Stimulated activated CD8-positive, alpha-beta memory T cell treated with anti-CD3 and anti-CD28 coated beads, Interleukin-15, amount 100 ng/mL, for 24 hours (primary cell): ENCODE data around the gene NDUFAF8.

Experiments used
- DNase-seq: peaks from one replicate; pipeline ENCODE4 v3.0.0-alpha.2; 2020; ENCODE audit warnings: low read depth

NDUFAF8 gene

DNA sequence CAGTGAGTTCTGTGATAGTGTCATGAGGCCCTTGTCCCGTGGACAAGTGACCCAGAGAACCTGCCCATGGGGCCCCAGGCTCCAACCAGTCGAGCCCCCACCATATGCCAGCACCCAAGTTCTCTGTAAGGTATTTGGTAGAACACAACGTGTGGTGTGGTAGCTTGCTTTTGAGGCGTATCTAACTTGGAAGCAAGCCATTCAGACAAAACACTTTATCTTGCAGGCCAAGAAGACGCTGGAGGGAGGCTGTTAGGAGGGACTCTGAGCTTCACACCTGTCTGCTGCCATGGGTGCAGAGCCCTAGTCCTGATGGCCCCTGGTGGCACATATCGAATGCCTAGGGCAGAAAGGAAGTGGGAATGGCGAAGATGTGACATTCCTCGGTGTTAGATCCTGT lies 1.6 kb downstream of the NDUFAF8 start:
- DNase-seq: no peak

DNA sequence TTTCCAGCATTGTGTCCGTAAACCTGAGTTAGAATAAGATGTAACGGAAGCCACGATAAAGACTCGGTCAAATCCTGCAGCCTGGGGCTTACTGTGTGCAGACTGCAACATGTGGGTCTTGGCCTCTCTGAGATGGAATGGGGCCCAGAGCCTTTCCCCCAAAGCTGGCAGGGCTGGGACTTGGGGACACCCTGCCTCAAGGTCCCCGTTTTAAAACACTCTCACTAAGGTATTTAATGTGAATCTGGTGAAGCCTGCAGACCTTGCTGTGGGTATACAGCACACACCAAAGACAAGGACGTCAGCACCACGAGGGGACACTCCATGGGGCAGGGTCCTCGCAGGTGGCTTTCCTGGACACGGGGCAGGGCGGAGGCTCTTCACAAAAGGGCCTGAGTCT lies 2.1 kb downstream of the NDUFAF8 start:
- DNase-seq: no peak

DNA sequence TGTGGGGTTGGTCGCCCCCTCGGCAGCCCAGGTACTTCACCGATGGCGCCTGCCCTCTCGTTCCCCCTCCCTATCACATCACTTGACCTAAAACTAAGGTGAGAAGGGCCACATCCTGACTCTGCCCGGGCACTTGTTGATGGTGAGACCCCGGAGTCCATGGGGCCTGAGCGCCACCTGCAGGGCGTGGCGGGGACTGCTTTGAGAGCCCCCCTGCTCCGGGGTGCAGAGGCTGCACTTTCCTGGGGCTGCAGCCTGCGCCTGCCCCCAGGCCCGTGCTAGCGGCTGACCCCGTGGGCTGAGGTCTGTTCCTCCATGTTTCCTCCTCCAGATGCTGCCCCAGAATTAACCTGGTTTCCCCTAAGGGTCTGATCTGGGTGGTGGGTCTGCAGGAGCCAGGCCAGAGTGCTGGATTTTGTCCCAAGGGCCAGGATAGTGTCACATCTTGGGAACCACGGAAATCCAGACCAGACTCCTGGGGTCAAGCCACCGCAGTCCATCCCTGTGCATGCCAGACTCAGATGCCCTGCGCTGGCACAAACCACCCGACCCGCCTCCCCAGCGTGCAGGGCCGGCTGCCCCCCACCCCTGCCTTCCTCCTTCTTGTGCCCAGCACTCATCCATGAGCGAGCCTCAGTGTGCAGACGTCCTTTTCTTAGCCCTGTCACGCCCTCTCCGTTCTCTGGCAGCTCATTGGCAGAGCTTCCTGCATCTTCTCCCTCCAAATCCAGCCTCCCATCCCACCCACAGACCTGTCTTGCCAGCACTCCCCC lies 2.7 kb downstream of the NDUFAF8 start:
- peak; percentile 59 for DNase-seq

DNA sequence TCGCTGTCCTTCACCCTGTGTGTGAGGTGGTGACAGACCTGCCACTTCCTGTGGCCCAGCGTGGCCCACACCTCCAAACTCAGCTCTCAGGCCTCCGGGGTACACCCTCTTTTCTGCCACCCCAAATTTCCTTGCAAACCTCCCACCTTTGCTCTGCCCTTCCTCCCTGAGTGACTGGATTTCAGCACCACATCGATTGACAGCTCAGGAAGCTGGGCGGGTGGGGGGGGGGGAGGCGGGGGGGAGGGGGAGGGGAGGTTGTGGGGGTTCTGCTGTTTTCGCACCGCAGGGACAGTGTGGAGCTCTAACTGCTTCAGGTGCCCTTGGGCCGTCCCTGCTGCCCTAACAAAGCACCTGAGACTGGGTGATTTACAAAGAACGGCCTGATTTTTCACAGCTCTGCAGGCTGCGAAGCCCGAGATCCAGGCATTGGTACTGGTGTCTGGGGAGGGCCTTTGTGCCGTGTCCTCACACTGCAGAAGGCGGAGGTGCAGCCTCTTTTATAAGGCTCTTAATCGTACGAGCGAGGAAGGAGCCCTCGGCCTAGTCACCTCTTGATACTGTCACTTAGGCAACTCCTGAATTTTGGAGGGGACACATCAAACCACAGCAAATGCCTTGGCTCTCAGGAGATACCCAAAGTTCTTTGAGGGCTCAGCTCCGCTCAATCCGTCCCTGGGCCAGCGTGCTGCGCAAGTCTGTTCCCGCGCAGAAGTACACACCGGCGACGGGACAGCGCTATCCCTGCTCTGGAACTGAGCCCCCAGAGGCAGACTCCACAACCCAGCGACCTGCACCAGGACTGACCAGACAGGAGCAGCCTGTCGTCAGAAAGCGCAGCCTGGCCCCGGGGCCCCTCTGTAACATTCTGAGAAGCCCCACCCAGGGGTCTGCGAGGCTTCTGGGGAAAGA lies 3.6 kb downstream of the NDUFAF8 start:
- DNase-seq: no peak

DNA sequence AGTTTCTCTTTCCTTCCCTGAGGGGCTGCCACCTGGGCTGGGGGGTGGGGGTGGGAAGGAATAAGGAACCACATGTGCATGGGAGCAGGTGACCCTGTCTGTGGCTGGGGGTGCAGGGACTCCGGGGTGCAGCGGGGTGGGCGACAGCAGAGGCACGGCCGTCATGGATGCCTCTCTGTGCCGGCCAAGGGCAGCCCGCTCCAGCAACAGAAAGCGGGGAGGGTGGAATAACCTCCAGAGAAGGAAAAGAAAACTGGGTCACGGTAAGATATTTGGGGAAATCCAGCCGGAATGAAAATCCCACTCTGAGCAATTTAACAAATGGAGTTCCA lies 4.2 kb downstream of the NDUFAF8 start:
- DNase-seq: no peak

DNA sequence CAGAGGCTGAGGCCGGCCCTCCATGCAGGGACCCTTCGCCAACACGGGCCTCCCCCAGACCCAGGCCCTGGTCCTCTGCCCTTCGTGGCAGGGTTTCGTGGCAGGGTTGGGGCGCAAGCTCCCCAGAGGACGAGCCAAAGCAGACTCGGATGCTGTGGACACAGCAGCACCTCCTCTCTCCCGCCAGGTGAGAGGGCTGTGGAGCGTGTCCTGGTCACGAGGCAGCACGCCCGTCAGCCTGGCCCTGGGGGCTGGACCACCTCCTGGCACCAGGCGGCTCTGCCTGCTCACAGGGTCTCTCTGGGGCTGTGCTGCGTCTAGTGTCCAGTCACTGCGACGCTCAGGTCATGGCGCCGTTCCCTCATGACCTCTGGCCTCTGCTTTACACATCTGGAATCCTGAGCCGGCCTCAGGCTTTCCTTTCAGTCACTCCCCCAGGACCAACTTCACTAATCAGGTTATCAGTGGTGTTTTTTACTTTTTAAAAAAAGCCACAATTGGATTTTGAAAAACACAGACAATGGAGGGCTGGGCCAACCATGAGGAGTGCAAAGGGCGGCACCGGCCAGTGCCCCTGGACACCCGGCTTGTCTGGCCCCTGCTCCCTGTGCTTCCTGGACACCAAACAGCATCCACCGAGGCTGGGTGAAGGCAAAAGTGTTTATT lies 5.4 kb downstream of the NDUFAF8 start:
- no peak for DNase-seq

DNA sequence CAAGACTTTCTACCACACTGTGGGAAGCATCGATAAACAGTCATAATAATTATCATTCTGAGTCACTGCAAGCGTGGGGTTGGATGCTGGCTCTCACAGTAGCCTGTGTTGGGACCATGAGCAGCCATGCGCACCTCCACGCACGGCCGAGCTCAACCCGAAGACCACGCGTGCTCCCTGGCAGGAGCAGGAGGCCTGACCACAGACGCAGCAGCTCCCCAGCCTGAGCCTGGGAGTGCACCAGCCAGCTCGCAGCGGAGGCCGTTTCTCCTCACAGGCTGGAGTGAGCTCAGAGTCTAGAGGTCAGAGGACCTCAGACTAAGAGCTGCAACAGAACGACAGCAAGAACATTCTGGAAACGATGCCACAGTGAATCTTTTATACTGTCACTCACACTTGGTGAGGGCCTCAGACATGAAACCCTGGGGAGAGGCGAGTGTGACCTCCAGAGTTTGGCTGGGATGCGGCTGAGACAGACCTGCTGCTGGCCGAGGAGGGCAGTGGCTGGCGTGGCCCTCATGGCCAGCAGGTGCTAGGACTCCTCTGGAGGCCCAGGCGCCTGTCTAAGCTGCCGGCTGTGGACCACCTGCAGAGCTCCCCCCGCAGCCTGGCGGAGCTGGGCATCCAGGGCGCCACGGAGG lies 6.0 kb downstream of the NDUFAF8 start:
- no peak for DNase-seq

DNA sequence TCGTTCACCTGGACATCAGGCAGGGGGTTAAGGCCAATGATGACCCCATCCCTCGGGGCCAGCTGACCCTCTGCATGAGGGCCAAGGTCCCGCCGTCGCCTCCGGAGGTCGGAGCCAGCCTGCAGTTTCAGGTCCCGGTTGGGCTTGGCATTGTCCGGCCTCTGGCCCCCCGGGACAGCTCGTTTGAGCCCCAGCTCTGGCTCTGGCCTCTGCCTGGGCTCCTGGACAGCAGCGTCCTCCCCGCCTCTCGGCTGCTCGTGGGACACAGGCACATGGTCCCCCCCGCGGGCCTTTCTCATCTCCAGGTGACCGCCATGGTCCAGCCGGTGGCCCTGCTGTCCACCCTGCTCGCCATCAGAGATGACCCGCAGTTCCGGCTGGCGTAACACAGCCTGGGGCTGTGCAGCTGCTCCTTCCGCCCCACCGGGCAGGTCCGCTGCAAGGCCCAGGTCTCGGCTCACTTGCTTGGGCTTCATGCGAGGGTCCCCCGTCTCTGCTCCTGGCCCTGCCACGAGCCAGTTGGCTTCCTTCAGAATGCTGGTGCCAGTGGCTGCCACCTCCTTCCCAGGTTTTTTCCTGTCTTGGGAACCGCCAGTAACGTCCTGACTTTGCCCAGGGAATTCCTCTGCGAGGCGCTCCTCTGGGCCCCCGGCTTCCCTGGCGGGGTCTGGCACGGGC lies 6.7 kb downstream of the NDUFAF8 start:
- DNase-seq: no peak

DNA sequence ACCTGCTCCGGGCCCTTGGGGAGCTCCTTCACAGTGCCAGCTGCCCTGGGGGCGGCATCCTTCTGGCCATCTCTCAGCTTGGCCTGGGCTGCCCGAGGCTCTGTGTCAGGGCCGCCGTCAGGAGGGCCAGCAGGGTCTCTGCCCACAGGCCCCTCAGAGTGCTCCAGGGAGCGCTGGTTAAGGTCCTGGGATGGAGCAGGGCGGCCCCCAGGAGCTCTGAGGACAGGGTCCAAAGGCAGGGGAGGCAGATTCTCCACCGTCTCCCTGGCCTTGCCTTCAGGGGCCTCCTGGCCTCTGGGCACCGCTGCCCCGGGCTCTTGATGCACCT lies 7.2 kb downstream of the NDUFAF8 start:
- no peak for DNase-seq

DNA sequence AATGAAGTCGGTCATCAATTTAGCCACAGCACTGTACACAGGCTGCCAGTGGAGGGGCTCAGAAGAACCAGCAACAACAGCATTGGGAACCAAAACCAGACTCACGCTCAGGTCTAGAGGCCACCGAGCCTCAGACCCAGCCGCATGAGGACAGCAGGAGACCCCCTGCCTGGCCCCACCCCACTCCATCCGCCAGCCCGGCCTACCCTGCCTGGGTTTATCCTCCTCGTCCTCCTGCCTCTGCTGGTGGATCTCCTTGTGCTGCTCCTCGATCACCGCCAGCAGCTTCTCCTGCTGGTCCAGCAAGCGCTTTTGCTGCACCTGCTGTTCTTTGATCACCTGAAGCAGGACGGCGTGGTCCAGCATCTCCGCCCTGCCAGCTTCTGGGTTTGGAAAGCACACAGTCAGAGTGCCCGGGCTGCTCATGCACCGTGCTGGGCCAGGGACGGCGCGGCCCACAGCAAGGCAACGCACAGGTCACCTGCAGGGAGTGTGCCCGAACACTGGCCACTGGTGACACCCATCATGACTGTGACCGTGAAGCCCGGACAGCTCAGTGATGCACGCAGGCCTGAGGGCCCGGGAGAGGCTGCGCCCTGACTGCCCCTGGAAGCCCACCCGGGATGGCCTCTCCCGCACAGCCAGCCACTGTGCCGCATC lies 7.7 kb downstream of the NDUFAF8 start:
- no peak for DNase-seq

DNA sequence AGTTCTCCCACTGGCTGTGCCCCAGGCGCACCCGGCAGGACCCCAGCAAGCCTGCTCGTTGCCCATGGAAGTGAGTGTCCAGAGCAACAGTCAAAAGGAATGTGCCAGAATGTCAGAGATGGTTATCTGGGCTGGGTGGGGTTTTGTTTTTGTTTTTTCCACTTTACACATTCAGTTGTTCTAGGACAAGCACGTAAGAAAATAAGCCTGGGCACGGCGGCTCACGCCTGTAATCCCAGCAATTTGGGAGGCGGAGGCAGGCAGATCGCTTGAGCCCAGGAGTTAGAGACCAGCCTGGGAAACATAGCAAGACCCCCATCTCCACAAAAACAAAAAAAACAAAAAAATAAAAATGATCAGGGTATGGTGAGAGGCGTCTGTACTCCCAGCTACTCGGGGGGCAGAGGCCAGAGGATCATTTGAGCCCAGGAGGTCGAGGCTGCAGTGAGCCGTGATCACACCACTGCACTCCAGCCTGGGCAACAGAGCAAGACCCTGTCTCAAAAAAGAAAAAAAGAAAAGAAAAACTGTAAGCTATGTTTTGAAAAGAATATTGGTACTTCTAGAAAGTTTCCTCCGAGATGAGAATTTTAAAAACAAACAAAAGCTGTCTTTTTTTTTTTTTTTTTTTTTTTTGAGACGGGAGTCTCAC lies 8.3 kb downstream of the NDUFAF8 start:
- DNase-seq: no peak

DNA sequence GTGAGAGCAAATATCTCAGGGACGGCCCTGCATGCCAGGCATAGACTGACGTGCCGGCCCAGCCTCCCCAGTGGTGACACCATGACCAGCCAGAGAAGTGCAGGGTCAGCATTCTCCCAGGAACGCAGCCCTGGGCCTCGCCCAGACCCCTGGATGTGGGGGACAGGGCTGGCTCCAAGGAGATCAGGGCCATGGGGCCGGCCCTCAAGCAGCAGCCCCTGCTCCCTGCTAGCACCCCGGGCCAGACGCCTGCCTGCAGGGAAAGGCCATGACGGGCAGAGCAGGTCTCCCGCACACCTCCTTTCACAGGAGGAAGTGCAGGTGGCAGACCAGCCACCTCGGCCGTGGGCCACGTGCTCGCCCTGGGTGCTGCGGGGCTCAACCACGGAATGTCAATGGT lies 9.5 kb downstream of the NDUFAF8 start:
- no peak for DNase-seq

DNA sequence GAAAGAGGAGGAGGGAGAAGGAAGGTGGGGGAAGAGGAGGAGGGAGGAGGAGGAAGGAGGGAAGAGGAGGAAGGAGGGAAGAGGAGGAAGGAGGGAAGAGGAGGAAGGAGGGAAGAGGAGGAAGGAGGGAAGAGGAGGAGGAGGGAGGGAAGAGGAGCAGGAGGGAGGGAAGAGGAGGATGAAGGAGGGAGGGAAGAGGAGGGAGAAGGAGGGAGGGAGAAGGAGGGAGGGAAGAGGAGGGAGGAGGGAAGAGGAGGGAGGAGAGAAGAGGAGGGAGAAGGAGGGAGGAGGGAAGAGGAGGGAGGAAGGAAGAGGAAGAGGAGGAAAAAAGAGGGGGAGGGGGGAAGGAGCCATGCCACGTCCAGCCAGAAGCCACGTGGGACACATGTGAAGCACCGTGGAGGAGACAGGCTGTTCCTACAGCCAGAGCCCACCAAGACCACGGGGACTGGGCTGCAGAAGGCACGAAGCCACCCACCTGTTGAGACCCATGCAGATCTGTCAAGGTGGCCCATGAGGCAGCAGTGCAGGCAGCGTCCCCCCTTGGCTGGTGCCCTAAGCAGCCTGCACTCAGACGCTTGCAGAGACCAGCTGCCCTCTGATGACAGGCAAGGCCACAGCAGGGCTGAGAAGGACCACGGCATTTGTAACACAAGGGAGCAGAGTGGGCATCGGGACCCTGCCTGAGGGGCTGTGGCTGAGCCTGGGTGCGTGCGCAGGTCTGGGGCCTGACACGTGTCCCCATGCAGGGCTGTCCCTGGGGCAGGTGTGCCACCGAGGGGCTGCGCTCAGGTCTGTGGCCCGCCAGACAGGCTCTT lies 10.3 kb downstream of the NDUFAF8 start:
- DNase-seq: no peak

DNA sequence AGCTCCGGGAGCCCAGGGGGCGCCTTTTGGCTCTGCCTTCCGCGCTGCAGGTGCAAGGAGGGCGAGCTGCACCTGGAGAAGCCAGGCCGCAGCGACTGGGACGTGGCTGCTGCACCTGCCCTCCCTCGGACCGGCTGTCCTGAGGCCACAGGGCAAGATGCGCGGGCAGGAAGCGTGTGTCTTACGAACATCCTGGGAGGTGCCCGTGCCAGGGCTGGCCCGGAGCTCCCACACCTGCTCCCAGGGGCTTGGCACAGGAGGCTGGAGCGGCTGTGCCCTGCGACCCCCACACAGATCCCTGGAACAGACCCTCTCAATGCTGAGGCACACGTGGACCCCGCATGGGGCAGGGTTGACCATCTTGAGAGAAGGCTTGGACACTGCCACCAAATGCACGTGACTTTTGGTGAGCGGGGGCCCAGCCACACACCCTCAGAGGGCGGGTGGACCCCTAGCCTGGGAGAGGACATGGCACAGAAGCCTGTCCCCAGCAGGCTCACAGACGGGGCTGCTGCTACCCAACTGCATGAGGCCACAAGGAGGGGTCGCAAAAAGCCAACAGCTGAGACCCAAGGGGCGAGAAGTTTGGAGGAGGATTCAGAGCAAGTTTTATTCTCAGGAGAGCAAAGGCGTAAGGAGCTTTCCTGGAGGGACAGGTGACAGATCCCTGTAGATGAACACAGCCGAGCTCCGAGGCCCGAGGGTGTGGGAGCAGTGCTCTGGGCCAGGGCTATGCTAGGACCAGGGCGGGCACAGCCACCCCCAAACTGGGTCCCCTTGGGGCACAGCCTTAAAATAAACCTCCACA lies 11.4 kb downstream of the NDUFAF8 start:
- no peak for DNase-seq

DNA sequence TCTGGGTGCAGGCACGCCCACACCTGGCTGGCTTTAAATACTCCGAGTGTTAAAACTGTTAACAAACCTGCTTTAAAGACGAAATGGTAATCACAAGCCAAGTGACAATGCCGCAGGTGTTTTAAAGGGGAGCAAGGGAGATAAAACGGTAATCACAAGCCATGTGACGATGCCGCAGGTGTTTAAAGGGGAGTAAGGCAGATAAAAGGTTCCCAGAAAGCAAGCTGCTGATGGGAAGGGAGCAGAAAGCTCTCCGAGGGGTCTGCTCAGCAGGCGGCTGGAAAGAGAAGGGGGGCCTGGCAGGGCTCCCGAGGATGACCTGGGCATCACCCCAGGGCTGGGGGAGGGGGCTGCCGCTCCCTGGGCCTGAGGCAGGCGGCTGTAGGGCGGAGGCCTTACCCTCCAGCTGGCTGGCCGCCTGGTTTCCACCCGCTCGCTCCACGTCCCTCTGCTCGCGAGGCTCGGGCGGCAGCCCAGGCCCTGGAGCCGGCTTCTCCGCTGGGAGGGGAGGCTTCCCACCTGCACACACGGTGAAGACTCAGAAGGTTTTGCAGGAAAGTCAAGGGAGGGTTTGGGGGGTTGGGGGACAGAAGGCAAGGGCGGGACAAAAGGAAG lies 12.1 kb downstream of the NDUFAF8 start:
- DNase-seq: no peak

DNA sequence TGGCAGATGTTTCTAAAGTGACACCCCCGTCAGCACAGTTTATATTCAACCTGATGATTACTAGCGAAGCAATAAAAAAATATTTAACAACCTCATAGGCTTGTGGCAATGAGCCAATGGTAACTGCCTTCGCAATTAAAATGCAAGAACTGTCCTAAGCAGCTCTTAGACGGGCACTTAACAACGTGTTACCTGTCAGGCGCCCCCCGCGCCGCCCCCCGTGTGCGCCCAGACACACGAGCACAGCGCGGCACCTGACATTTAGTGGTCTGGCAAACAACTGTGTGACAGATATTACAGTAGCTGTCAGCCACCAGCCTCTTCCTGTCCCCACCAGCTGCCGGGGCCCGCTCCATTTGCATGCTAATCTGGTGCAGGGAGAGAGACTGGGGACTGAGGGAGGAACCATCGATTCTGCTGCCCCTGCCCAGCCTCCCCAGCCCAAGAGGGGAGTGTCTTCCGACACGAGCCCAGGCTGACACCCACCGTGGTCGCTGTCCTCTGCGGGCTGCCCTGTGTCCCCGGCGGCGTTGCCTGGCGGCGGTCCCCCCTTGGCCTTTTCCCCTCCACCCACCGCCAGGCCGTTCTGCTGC lies 12.7 kb downstream of the NDUFAF8 start:
- DNase-seq: no peak

DNA sequence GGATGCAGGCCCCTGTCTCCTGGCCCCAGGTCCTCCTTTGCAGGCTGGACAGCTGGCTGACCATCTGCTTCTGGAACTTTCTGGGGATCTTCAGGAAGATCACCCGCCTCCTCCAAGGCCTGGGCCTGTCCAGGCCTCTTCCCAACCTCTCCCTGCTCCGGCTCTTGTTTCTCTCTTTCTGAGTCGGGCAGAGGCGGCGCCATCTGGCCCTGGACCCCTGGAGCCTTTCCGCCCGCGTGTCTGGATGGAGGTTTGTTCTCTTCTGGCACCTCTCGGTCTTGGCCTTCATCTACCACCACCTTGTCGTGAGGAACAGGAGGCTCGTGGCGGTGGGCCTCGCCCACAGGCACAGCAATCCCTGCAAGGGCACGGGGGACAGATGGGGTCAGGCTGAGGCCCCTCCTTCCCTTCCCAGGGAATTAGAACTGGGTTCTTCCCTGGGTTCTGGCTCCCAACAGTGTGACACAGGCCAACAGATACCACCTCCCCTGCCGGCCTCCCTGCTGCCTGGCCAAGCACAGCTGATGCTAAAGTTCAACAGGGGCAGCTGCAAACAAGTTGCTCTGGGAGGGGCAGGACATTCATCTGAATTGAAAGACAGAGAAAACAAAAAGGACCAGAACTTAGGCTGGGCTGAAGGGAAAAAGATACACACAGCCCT lies 13.3 kb downstream of the NDUFAF8 start:
- DNase-seq: no peak

DNA sequence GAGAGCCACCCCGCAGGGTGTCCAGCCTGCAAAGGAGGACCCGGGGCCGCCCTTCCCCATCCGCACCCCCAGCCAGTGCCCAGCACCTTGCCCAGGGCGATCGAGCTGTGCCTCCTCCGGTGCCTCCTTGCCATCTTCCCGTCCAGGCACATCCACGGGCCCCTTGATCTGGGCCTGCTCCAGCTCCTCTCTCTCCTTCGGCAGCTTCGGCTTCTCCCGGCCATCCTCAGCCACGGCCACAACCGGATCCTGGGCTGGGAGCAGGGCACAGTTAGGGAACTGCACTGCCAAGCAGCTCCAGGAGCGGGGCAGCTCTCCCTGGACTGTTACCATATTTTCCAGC lies 13.8 kb downstream of the NDUFAF8 start:
- no peak for DNase-seq
